IPS DF 19.7 (cell line): ENCODE measurements around the gene NIPSNAP2.
"Not testable (repeated sequence)": the region's sequence is repeated elsewhere in the genome, so short reads cannot be mapped to it uniquely, and the experiment has no call there.

Experiments used
- DNase-seq: peaks from one replicate; pipeline ENCODE4 v3.0.0-alpha.2; 2013; ENCODE audit warnings: low read depth, low spot score

Gene NIPSNAP2

DNA sequence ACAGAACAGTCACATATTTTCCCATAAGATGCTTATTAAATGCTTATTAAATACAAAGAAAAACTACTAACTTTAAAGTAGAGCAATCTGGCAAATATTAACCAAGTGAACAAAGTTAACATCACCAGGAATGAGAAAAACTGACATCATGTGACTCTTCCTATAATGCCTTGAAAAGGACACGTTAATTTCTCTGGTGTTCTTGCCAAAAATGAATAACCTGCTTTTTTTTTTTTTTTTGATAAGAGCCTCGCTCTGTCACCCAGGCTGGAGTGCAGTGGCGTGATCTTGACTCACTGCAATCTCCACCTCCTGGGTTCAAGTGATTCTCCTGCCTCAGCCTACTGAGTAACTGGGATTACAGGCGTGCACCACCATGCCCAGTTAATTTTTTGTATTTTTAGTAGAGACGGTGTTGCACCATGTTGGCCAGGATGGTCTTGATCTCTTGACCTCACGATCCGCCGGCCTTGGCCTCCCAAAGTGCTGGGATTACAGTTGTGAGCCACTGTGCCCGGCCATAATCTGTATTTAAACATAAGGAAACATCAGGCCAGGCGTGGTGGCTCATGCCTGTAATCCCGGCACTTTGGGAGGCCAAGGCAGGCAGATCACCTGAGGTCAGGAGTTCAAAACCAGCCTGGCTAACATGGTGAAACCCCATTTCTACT is 83.2 kb downstream of the NIPSNAP2 start:
- DNase-seq = not testable (repeated sequence)

DNA sequence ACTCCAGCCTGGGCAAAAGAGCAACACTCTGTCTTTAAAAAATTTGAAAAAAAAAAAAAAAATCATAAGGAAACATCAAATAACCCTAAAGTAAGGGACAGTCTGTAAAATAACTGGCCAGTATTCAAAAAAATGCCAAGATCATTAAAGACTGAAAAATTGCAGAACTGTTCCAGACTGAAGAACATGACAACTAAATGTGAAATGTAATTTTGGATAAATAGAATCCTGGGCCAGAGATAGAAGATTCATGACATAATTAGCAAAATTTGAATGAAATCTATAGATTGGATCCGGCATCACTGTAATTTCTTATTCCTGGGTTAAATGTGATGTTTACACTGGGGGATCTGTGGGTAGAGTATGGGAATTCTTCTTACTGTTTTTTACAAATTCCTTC is 83.9 kb downstream of the NIPSNAP2 start:
- DNase-seq = no peak

DNA sequence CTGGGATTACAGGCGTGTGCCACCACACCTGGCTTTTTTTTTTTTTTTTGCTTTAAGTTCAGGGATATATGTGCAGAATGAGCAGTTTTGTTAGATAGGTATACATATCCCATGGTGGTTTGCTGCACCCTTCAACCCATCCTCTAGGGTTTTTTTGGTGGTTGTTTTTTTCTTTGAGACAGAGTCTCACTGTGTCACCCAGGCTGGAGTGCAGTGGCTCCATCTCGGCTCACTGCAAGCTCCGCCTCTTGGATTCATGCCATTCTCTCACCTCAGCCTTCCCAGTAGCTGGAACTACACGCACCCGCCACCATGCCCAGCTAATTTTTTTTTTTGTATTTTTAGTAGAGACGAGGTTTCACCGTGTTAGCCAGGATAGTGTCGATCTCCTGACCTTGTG is 84.4 kb downstream of the NIPSNAP2 start:
- DNase-seq = not testable (repeated sequence)
